Activated B cell treated with CpG ODN at 0.5 μM for 24 hours (primary cell): ENCODE measurements around the gene MAGT1. TPM values are rescaled to one million over a fixed set of nuclear protein-coding genes. Genes with fewer than 3 reads are reported as not detected.
"Not testable (repeated sequence)": the region's sequence is repeated elsewhere in the genome, so short reads cannot be mapped to it uniquely, and the experiment has no call there.

ENCODE experiments used
- ATAC-seq: fragments of 200-7000 bp; cut with Tn5 transposase; one replicate; pipeline ENCODE4 v1.10.0; 2021; ENCODE audit warnings: low read depth, mild to moderate bottlenecking, moderate library complexity
- CTCF ChIA-PET: fragments of 350-600 bp; sonication (Branson Sonifier 250); formaldehyde crosslinking; loops from one replicate; lab custom pipeline; 2021; ENCODE audit warnings: antibody characterized with exemption; lab: Charles Lee
- POLR2A ChIA-PET: fragments of 350-600 bp; sonication (Branson Sonifier 250); formaldehyde crosslinking; loops from one replicate; lab custom pipeline; 2021; ENCODE audit warnings: antibody characterized with exemption; lab: Charles Lee
- DNase-seq: peaks from one replicate; pipeline ENCODE4 v3.0.0; 2022
- H3K27ac Mint-ChIP-seq: one replicate; pipeline ENCODE4 v1.8.0; 2020; ENCODE audit warnings: mixed read lengths
- H3K27me3 Mint-ChIP-seq: one replicate; pipeline ENCODE4 v1.8.0; 2021; ENCODE audit warnings: mixed read lengths
- H3K36me3 Mint-ChIP-seq: one replicate; pipeline ENCODE4 v1.8.0; 2021; ENCODE audit warnings: low read depth, mixed read lengths
- H3K4me1 Mint-ChIP-seq: one replicate; pipeline ENCODE4 v1.8.0; 2021; ENCODE audit warnings: mixed read lengths
- H3K4me3 Mint-ChIP-seq: one replicate; pipeline ENCODE4 v1.8.0; 2020; ENCODE audit warnings: mild to moderate bottlenecking, mixed read lengths
- H3K9me3 Mint-ChIP-seq: one replicate; pipeline ENCODE4 v1.8.0; 2020; ENCODE audit warnings: mixed read lengths
- intact Hi-C: fragments of 100-400 bp; cut with micrococcal nuclease; formaldehyde crosslinking; loops from one replicate; pipeline ENCODE4 v1.15.1; 2024
- total RNA-seq: library from RNA; stranded (reverse); gene quantifications from 2 replicates; pipeline ENCODE4 v1.2.3, GENCODE V29; 2022
- TF ChIP-seq, protein P1 (sequence below): fragments of 200-600 bp; IDR thresholded peaks from one replicate; pipeline ENCODE4 v1.8.0; 2022; ENCODE audit warnings: antibody characterized with exemption, mild to moderate bottlenecking

The MAGT1 gene
- total RNA-seq, 1 donor from 2014 or later = 40.2 TPM

DNA sequence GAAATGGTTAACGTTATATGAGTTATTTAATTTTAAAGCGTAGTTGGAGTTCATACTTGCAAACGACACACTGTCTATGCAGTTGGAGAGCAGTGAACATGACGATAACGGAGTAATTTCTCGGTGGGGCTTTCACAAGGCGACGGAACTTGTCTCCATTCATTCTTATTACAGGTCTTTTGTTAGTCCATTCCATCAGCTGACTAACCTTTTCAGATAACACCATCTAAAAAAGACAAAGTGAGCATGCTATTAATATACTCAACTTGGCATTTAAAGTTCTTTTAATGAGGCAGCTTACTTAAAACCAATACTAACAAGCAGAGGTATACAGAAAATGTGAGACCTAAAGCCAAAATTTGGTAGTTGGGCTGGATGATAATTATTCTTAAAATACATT, 19.9 kb downstream of the MAGT1 start:
- Mint-ChIP-seq H3K4me3 (no peak overlapping the region), H3K27ac (no peak overlapping the region), H3K36me3 (peaks cover 19% of the 10 kb centered on the region), H3K27me3 (no peaks in the 10 kb centered on the region), H3K4me1 (no peaks in the 10 kb centered on the region), H3K9me3 (no peaks in the 10 kb centered on the region)
- no peak for DNase-seq
- TF ChIP-seq, protein P1, sequence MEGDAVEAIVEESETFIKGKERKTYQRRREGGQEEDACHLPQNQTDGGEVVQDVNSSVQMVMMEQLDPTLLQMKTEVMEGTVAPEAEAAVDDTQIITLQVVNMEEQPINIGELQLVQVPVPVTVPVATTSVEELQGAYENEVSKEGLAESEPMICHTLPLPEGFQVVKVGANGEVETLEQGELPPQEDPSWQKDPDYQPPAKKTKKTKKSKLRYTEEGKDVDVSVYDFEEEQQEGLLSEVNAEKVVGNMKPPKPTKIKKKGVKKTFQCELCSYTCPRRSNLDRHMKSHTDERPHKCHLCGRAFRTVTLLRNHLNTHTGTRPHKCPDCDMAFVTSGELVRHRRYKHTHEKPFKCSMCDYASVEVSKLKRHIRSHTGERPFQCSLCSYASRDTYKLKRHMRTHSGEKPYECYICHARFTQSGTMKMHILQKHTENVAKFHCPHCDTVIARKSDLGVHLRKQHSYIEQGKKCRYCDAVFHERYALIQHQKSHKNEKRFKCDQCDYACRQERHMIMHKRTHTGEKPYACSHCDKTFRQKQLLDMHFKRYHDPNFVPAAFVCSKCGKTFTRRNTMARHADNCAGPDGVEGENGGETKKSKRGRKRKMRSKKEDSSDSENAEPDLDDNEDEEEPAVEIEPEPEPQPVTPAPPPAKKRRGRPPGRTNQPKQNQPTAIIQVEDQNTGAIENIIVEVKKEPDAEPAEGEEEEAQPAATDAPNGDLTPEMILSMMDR = no peak
- no peak for ATAC-seq
- CTCF ChIA-PET = no interaction called here
- POLR2A ChIA-PET = no interaction called here
- intact Hi-C loops = no loop called here

DNA sequence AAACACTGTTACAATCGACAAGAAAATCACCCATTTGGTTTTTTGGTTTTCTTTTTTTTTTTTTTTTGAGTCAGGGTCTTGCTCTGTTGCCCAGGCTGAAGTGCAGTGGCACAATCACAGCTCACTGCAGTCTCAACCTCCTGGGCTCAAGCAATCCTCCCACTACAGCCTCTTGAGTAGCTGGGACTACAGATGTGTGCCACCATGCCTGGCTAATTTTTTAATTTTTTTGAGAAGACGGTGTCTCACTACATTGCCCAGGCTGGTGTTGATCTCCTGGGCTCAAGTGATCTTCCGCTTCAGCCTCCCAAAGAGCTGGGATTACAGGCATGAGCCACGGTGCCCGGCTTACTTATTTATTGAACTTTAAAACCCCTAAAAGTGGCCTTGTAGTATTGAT, 63.7 kb downstream of the MAGT1 start:
- H3K27me3 Mint-ChIP-seq, H3K4me3 Mint-ChIP-seq, intact Hi-C loops, ATAC-seq, H3K4me1 Mint-ChIP-seq, DNase-seq, H3K27ac Mint-ChIP-seq, CTCF ChIA-PET, POLR2A ChIA-PET, H3K9me3 Mint-ChIP-seq: not testable (repeated sequence)
- peaks cover 34% of the 10 kb centered on the region for H3K36me3 Mint-ChIP-seq

DNA sequence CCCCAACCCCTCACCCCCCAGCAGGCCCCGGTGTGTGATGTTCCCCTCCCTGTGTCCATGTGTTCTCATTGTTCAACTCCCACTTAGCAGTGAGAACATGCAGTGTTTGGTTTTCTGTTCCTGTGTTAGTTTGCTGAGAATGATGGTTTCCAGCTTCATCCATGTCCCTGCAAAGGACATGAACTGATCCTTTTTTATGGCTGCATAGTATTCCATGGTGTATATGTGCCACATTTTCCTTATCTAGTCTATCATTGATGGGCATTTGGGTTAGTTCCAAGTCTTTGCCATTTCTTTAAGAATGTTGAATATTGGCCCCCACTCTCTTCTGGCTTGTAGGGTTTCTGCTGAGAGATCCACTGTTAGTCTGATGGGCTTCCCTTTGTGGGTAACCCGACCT, 73.2 kb downstream of the MAGT1 start:
- H3K4me3 Mint-ChIP-seq, intact Hi-C loops, ATAC-seq, POLR2A ChIA-PET, H3K9me3 Mint-ChIP-seq, H3K4me1 Mint-ChIP-seq, H3K27me3 Mint-ChIP-seq, H3K27ac Mint-ChIP-seq, DNase-seq, CTCF ChIA-PET: not testable (repeated sequence)
- peaks cover 30% of the 10 kb centered on the region for H3K36me3 Mint-ChIP-seq

DNA sequence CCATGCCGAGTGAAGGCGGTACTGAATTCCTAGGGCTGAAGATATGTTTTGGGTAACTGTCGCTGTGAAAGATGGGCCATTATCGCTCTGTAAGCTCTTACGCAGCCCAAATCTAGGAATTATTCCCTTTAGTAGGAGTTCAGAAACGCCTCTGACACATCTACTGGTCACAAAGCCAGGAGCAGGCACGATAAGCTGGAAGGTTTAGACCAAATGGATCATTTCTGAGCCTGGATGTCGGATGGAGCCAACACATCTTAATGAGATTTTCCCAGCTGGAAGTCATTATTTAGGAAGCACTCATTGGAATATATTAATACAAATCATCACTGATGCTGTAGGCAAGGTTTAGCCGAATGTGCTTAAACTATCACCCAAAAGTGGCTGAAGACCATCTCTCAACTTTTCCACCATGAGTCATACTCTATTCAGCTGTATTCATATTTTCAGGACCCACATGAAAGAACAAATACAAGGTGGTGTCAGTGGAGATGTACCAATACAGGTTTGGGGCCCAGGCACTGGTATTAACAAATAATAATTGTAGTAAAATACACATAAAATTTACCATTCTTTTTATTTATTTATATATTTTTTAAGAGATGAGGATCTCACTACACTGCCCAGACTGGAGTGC, 75.0 kb downstream of the MAGT1 start:
- ChIA-PET CTCF (no interaction called here), POLR2A (no interaction called here)
- H3K4me1 Mint-ChIP-seq = no peaks in the 10 kb centered on the region
- H3K9me3 Mint-ChIP-seq = no peaks in the 10 kb centered on the region
- H3K27ac Mint-ChIP-seq = no peak overlapping the region
- ATAC-seq = no peak
- no peaks in the 10 kb centered on the region for H3K27me3 Mint-ChIP-seq
- H3K36me3 Mint-ChIP-seq = peaks cover 18% of the 10 kb centered on the region
- no peak for DNase-seq
- TF ChIP-seq, protein P1 = no peak
- intact Hi-C loops = no loop called here
- H3K4me3 Mint-ChIP-seq = no peak overlapping the region

DNA sequence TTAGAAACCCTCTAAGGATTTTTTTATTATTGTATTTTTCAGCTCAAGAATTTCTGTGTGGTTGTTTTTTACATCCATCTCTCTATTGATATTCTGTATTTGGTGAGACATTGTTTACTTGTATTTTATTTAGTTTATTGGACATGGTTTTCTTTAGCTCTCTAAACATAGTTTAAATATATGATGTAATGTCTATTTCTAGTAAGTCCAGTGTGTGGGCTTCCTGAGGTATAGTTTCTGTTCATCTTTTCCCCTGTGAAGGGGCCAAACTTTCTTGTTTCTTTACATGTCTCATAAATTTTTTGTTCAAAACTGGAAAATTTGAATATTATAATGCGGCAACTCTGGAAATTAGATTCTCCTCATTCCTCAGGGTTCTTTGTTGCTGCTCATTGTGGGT, 81.0 kb downstream of the MAGT1 start:
- Mint-ChIP-seq H3K9me3 (no peaks in the 10 kb centered on the region), H3K36me3 (no peaks in the 10 kb centered on the region), H3K4me3 (no peak overlapping the region), H3K27me3 (no peaks in the 10 kb centered on the region), H3K4me1 (no peaks in the 10 kb centered on the region), H3K27ac (no peak overlapping the region)
- TF ChIP-seq, protein P1 = no peak
- no peak for ATAC-seq
- POLR2A ChIA-PET = no interaction called here
- no peak for DNase-seq
- intact Hi-C loops = no loop called here
- CTCF ChIA-PET = no interaction called here

DNA sequence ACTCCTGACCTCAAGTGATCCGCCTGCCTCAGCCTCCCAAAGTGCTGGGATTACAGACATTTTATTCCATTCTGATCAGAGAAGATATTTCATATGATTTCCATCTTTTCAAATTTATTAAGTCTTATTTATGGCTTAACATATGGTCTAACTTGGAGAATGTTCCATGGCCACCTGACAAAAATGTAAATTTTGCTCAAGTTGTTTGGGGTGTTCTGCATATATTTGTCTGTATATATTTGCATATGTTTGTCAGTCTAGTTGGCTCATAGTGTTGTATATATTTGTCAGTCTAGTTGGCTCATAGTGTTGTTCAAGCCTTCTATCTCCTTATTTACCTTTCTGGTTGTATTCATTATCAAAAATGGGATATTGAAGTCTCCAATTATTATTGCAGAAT, 93.0 kb downstream of the MAGT1 start:
- POLR2A ChIA-PET = no interaction called here

More for the DNA sequence above, 93.0 kb downstream of the MAGT1 start:
- CTCF ChIA-PET = no interaction called here
- no peak for DNase-seq
- H3K27me3 Mint-ChIP-seq = no peaks in the 10 kb centered on the region
- ATAC-seq = no peak
- H3K4me1 Mint-ChIP-seq = no peaks in the 10 kb centered on the region
- intact Hi-C loops = no loop called here
- TF ChIP-seq, protein P1 = no peak
- no peak overlapping the region for H3K4me3 Mint-ChIP-seq
- peaks cover 2% of the 10 kb centered on the region for H3K9me3 Mint-ChIP-seq
- no peaks in the 10 kb centered on the region for H3K36me3 Mint-ChIP-seq
- no peak overlapping the region for H3K27ac Mint-ChIP-seq
